ENCODE measurements around the gene DHX58. TPM values are rescaled to one million over a fixed set of nuclear protein-coding genes. Genes with fewer than 3 reads are reported as not detected.

Gene DHX58
- total and polyA plus RNA-seq, 10 of the 15 experiments (the other 5 are each of a cell fraction or from before 2014, with no cell fraction given) = 3.5 to 69.8 (median 16.4) TPM

DNA sequence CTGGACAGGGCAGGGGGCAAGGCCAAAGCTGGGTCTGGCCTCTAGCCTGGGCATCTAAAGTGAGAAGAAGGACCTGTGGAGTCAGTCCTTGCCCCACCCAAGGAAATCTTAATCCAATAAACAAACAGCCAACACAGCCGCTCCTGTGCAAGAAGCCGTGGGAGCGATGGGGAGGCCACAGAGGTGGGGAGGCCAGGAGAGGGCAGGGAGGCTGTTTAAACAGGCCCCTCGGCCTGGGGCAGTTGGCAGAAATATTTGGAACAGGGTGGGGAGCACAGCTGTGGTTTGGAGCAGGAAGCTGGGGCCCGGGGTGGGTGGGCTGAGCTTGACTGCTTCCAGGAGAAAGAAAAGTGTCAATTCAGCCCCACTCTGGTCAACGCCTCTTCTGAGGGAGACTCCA, 19.6 kb downstream of the DHX58 start:
- no TSS peak for BruUV-seq (replicated peaks)
- ChIA-PET CTCF (no interaction called here), POLR2A (no interaction called here), RAD21 (ENCODE audit: unreplicated experiment) (no interaction called here), SMC1A (ENCODE audit: uncharacterized antibody, unreplicated experiment) (no interaction called here)
- H3K27ac ChIP-seq (ENCODE audit: control insufficient read depth, insufficient read depth) = no peak overlapping the region
- H3K4me3 ChIP-seq = no peak overlapping the region
- in situ Hi-C loops (cut with MboI) = no loop called here
- FAIRE-seq (no peak), ATAC-seq (no peak), DNase-seq (ENCODE audit: low read depth, low spot score) (no peak)
- TF ChIP-seq SUPT20H (IDR thresholded peaks at IDR 0.05; ENCODE audit: borderline replicate concordance, control insufficient read depth, low read depth, low read length) (no peak), KDM1A (IDR thresholded peaks at IDR 0.05; ENCODE audit: borderline replicate concordance) (no peak), SMARCA5 (IDR thresholded peaks at IDR 0.05) (no peak), NBN (IDR thresholded peaks at IDR 0.05) (no peak), PAX8 (IDR thresholded peaks at IDR 0.05) (no peak), KLF5 (IDR thresholded peaks at IDR 0.05; ENCODE audit: partially characterized antibody) (no peak), JUNB (IDR thresholded peaks at IDR 0.05) (no peak), BACH1 (IDR thresholded peaks at IDR 0.05; ENCODE audit: borderline replicate concordance) (no peak), STAT3 (IDR thresholded peaks at IDR 0.05; ENCODE audit: low read depth, low read length) (no peak), ZNF622 (IDR thresholded peaks at IDR 0.05) (no peak), SREBF1 (IDR thresholded peaks at IDR 0.05; ENCODE audit: low read length) (no peak)
- TF ChIP-seq, protein P1, sequence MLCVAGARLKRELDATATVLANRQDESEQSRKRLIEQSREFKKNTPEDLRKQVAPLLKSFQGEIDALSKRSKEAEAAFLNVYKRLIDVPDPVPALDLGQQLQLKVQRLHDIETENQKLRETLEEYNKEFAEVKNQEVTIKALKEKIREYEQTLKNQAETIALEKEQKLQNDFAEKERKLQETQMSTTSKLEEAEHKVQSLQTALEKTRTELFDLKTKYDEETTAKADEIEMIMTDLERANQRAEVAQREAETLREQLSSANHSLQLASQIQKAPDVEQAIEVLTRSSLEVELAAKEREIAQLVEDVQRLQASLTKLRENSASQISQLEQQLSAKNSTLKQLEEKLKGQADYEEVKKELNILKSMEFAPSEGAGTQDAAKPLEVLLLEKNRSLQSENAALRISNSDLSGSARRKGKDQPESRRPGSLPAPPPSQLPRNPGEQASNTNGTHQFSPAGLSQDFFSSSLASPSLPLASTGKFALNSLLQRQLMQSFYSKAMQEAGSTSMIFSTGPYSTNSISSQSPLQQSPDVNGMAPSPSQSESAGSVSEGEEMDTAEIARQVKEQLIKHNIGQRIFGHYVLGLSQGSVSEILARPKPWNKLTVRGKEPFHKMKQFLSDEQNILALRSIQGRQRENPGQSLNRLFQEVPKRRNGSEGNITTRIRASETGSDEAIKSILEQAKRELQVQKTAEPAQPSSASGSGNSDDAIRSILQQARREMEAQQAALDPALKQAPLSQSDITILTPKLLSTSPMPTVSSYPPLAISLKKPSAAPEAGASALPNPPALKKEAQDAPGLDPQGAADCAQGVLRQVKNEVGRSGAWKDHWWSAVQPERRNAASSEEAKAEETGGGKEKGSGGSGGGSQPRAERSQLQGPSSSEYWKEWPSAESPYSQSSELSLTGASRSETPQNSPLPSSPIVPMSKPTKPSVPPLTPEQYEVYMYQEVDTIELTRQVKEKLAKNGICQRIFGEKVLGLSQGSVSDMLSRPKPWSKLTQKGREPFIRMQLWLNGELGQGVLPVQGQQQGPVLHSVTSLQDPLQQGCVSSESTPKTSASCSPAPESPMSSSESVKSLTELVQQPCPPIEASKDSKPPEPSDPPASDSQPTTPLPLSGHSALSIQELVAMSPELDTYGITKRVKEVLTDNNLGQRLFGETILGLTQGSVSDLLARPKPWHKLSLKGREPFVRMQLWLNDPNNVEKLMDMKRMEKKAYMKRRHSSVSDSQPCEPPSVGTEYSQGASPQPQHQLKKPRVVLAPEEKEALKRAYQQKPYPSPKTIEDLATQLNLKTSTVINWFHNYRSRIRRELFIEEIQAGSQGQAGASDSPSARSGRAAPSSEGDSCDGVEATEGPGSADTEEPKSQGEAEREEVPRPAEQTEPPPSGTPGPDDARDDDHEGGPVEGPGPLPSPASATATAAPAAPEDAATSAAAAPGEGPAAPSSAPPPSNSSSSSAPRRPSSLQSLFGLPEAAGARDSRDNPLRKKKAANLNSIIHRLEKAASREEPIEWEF (IDR thresholded peaks at IDR 0.05; ENCODE audit: insufficient replicate concordance, low read depth, low read length) = no peak
- TF ChIP-seq, protein P2, sequence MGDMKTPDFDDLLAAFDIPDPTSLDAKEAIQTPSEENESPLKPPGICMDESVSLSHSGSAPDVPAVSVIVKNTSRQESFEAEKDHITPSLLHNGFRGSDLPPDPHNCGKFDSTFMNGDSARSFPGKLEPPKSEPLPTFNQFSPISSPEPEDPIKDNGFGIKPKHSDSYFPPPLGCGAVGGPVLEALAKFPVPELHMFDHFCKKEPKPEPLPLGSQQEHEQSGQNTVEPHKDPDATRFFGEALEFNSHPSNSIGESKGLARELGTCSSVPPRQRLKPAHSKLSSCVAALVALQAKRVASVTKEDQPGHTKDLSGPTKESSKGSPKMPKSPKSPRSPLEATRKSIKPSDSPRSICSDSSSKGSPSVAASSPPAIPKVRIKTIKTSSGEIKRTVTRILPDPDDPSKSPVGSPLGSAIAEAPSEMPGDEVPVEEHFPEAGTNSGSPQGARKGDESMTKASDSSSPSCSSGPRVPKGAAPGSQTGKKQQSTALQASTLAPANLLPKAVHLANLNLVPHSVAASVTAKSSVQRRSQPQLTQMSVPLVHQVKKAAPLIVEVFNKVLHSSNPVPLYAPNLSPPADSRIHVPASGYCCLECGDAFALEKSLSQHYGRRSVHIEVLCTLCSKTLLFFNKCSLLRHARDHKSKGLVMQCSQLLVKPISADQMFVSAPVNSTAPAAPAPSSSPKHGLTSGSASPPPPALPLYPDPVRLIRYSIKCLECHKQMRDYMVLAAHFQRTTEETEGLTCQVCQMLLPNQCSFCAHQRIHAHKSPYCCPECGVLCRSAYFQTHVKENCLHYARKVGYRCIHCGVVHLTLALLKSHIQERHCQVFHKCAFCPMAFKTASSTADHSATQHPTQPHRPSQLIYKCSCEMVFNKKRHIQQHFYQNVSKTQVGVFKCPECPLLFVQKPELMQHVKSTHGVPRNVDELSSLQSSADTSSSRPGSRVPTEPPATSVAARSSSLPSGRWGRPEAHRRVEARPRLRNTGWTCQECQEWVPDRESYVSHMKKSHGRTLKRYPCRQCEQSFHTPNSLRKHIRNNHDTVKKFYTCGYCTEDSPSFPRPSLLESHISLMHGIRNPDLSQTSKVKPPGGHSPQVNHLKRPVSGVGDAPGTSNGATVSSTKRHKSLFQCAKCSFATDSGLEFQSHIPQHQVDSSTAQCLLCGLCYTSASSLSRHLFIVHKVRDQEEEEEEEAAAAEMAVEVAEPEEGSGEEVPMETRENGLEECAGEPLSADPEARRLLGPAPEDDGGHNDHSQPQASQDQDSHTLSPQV (IDR thresholded peaks at IDR 0.05) = no peak
- H3K79me2 ChIP-seq (ENCODE audit: control insufficient read depth, insufficient read depth, low read length) = no peaks in the 10 kb centered on the region
- WGBS (ENCODE audit: insufficient coverage, insufficient replicate concordance, low lambda C conversion rate, missing lambda C conversion rate) = 51% methylated on average over 6 of the region's 6 CpGs
- H3K27me3 ChIP-seq (replicated peaks in 1 of 2; ENCODE audit: control insufficient read depth in 2 of 2, insufficient read depth in 2 of 2, low read length in 1 of 2) = peaks cover 1 to 6% of the 10 kb centered on the region in 2 experiments; a peak in 2 of 4 replicates
- no peaks in the 10 kb centered on the region for H3K36me3 ChIP-seq (ENCODE audit: control insufficient read depth in 2 of 2, insufficient read depth in 2 of 2, low read length in 1 of 2)
- H3K9ac ChIP-seq (ENCODE audit: control insufficient read depth, insufficient read depth, low read length) = no peak overlapping the region
- no peak overlapping the region for H2AFZ ChIP-seq (ENCODE audit: control insufficient read depth, low read depth, low read length)
- no peak overlapping the region for H3K4me2 ChIP-seq (ENCODE audit: control insufficient read depth, insufficient read depth)
- no peaks in the 10 kb centered on the region for H3K9me3 ChIP-seq (replicated peaks; ENCODE audit: control insufficient read depth, insufficient read depth, low read length)
- intact Hi-C loops (cut with micrococcal nuclease; ENCODE audit: unreplicated experiment) = no loop called here
- 0 out of 2 replicates have a peak, but pooled peaks cover 3% of the 10 kb centered on the region for H4K20me1 ChIP-seq (ENCODE audit: control insufficient read depth, insufficient read depth)
- H3K4me1 ChIP-seq (ENCODE audit: control insufficient read depth, insufficient read depth, low read length) = peaks cover 2% of the 10 kb centered on the region
